HEK293T (cell line): Measurements from ENCODE around the gene NOX3.
"Not testable (repeated sequence)": the region's sequence is repeated elsewhere in the genome, so short reads cannot be mapped to it uniquely, and the experiment has no call there.

Experiments used
- CTCF ChIA-PET: fragments of 350-600 bp; formaldehyde crosslinking; extraction: SDS; loops from one replicate; lab custom pipeline; 2021; ENCODE audit warnings: antibody characterized with exemption, inconsistent platforms; lab: Yijun Ruan, JAX
- POLR2A ChIA-PET: fragments of 350-600 bp; formaldehyde crosslinking; extraction: SDS; loops from one replicate; lab custom pipeline; 2020; ENCODE audit warnings: antibody characterized with exemption, inconsistent platforms; lab: Yijun Ruan, JAX
- DNase-seq: peaks from one replicate; pipeline ENCODE4 v3.0.0; 2012; ENCODE audit warnings: mixed read lengths; ENCODE audit errors: extremely low spot score
- ARNT ChIP-seq: fragments of 450-650 bp; IDR thresholded peaks from 2 replicates; pipeline ENCODE4 v1.6.1; 2017; ENCODE audit warnings: mild to moderate bottlenecking
- BHLHE40 ChIP-seq: fragments of 450-650 bp; IDR thresholded peaks from 2 replicates; pipeline ENCODE4 v1.6.1; 2016; ENCODE audit warnings: mild to moderate bottlenecking, moderate library complexity, borderline replicate concordance
- CTBP1 ChIP-seq: fragments of 450-650 bp; IDR thresholded peaks from 2 replicates; pipeline ENCODE4 v1.6.1; 2016; ENCODE audit warnings: borderline replicate concordance
- ELF4 ChIP-seq: fragments of 450-650 bp; IDR thresholded peaks from 2 replicates; pipeline ENCODE4 v1.6.1; 2017; ENCODE audit warnings: antibody characterized with exemption
- FOXA1 ChIP-seq: fragments of 450-650 bp; IDR thresholded peaks from 2 replicates; pipeline ENCODE4 v1.6.1; 2016; ENCODE audit warnings: mild to moderate bottlenecking
- FOXK2 ChIP-seq: fragments of 450-650 bp; IDR thresholded peaks from 2 replicates; pipeline ENCODE4 v1.6.1; 2016; ENCODE audit warnings: mild to moderate bottlenecking
- FOXM1 ChIP-seq: fragments of 450-650 bp; IDR thresholded peaks from 2 replicates; pipeline ENCODE4 v1.6.1; 2017; ENCODE audit warnings: mild to moderate bottlenecking, borderline replicate concordance
- HDGF ChIP-seq: fragments of 450-650 bp; IDR thresholded peaks from 2 replicates; pipeline ENCODE4 v1.6.1; 2017; ENCODE audit warnings: antibody characterized with exemption, borderline replicate concordance
- L3MBTL2 ChIP-seq: fragments of 450-650 bp; conservative IDR thresholded peaks from 2 replicates; pipeline ENCODE4 v1.6.1; 2016; ENCODE audit warnings: mild to moderate bottlenecking
- LEF1 ChIP-seq: fragments of 450-650 bp; IDR thresholded peaks from 2 replicates; pipeline ENCODE4 v1.6.1; 2017; ENCODE audit warnings: mild to moderate bottlenecking, borderline replicate concordance
- NFRKB ChIP-seq: fragments of 450-650 bp; IDR thresholded peaks from 2 replicates; pipeline ENCODE4 v1.6.1; 2016; ENCODE audit warnings: mild to moderate bottlenecking, moderate library complexity
- PKNOX1 ChIP-seq: fragments of 450-650 bp; IDR thresholded peaks from 2 replicates; pipeline ENCODE4 v1.6.1; 2016
- SP1 ChIP-seq: fragments of 450-650 bp; IDR thresholded peaks from 2 replicates; pipeline ENCODE4 v1.6.1; 2017
- SUZ12 ChIP-seq: fragments of 450-650 bp; IDR thresholded peaks from 2 replicates; pipeline ENCODE4 v1.6.1; 2016; ENCODE audit warnings: mild to moderate bottlenecking
- TARDBP ChIP-seq: fragments of 450-650 bp; IDR thresholded peaks from 2 replicates; pipeline ENCODE4 v1.6.1; 2016
- ZNF384 ChIP-seq: fragments of 450-650 bp; IDR thresholded peaks from 2 replicates; pipeline ENCODE4 v1.6.1; 2016

NOX3 gene

GRCh38 chr6:155466539-155466938 is 10.9 kb upstream of the NOX3 start:
- CTCF ChIA-PET, result no interaction called here
- POLR2A ChIA-PET, result no interaction called here
- TF ChIP-seq HDGF, result no peak
- no peak for TF ChIP-seq BHLHE40
- no peak for TF ChIP-seq FOXK2
- no peak for TF ChIP-seq FOXM1
- no peak for TF ChIP-seq FOXA1
- TF ChIP-seq SP1, result no peak
- no peak for TF ChIP-seq PKNOX1
- no peak for TF ChIP-seq ELF4
- TF ChIP-seq SUZ12, result no peak
- no peak for TF ChIP-seq LEF1
- TF ChIP-seq CTBP1, result no peak
- no peak for TF ChIP-seq L3MBTL2
- TF ChIP-seq NFRKB, result no peak
- no peak for TF ChIP-seq ZNF384
- no peak for TF ChIP-seq ARNT
- no peak for TF ChIP-seq TARDBP
- no peak for DNase-seq

DNA sequence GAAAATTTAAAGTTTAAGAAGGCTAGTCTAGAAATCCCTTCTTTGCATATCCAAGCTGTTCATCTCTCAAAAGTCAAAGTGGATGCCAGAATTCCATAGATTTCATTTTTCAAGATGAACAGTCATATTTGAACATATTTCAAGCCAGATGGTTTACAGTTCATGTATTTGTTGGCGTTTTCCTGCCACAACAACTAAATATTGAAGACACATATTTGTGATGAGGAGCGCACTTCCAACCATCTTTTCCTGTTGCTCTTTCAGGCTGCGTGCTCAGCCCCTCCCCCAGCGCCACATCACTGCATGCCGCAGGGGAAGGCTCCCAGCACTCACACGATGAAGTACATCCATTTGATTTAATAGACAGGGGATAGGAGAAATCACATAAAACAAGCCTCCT is 5.9 kb upstream of the NOX3 start:
- DNase-seq, result no peak
- POLR2A ChIA-PET, result no interaction called here
- CTCF ChIA-PET, result no interaction called here

DNA sequence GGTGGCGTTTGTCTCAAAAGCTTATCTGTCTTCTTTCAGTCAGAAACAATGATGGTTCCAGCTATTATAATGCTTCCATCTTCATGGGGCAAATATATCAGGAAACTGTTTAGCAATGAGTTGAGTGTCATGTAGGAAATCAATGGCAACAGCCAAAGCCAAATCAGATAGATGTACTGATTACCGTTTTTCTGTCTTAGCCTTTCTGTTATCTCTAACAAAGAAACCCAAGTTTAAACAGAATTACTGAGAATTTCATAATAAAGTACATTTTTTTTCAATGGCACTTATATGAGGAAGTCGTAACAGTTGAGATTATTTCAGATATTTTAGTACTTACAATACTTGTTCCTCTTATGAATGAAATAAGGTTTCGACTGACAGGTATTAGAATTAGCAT is 1.2 kb downstream of the NOX3 start:
- CTCF ChIA-PET, result no interaction called here
- no peak for DNase-seq
- POLR2A ChIA-PET, result no interaction called here
- TF ChIP-seq TARDBP, result no peak

More for the DNA sequence above, 5.9 kb upstream of the NOX3 start:
- TF ChIP-seq BHLHE40, result no peak
- no peak for TF ChIP-seq PKNOX1
- TF ChIP-seq FOXM1, result no peak
- TF ChIP-seq FOXA1, result no peak
- TF ChIP-seq L3MBTL2, result no peak
- no peak for TF ChIP-seq SP1
- TF ChIP-seq FOXK2, result no peak
- TF ChIP-seq NFRKB, result no peak
- no peak for TF ChIP-seq LEF1
- TF ChIP-seq CTBP1, result no peak

DNA sequence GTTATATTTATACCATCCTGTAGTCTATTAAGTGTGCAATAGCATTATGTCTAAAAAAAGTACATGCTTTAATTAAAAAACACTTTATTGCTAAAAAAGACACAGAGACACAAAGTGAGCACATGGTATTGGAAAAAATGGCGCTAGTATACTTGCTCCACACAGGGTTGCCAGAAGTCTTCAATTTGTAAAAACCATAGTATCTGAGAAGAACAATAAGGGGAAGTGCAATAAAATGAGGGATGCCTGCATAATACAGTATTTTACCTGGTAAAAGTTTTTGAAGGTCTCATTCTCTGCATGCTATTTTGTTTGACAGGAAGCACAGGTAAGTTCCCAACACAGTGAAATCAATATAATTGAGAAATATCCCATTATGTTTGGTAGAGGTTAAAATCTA is 1.6 kb downstream of the NOX3 start:
- no peak for TF ChIP-seq SP1
- no peak for TF ChIP-seq CTBP1
- no peak for TF ChIP-seq FOXK2
- no peak for TF ChIP-seq ARNT
- no peak for TF ChIP-seq HDGF
- TF ChIP-seq FOXM1, result no peak
- no peak for TF ChIP-seq ZNF384
- no peak for TF ChIP-seq TARDBP
- POLR2A ChIA-PET, result no interaction called here
- DNase-seq, result no peak
- CTCF ChIA-PET, result no interaction called here

DNA sequence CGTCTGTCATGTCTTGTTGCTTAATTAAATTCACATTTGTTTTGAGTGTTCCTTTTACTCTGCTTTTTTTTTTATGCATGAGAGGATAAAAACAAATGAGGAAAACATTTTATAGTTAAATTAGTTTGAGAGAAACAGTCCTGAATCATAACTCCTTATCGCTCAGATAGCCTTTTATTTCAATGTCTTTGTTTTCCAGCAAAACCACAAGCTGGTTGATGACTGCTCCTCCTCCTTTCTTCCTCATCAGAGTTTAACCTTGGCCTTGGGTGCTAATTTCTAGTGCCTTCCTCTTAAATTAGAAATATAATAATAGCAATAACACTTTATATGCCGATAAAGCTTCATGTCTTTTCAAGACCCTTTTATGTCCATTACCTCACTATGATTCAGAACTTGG is 3.1 kb downstream of the NOX3 start:
- ChIA-PET CTCF (no interaction called here), POLR2A (no interaction called here)
- DNase-seq, result no peak
- no peak for TF ChIP-seq ELF4

- CTCF ChIA-PET, DNase-seq, POLR2A ChIA-PET: not testable (repeated sequence)
Measured at GRCh38 chr6:155451530-155451929, 4.1 kb downstream of the NOX3 start.

DNA sequence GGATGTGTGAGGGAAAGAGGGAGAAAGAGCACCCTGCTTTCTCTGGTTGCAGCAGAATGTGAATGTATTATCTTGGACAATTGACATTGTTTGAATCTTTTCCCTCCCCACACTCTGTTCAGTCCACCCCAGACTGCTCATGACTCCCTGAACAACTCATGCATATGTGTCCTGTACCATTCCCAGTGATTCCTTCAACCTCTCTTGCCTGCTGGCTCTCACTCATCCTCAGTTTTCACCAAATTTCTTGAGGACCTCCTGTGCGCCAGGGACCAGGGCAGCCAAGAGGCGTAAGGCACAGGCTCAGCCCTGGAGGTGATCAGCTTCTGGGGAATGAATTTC is 5.4 kb downstream of the NOX3 start:
- TF ChIP-seq PKNOX1, result no peak
- TF ChIP-seq L3MBTL2, result no peak
- TF ChIP-seq HDGF, result no peak
- TF ChIP-seq LEF1, result no peak
- TF ChIP-seq FOXM1, result no peak
- no peak for TF ChIP-seq CTBP1
- no peak for TF ChIP-seq ARNT
- no peak for TF ChIP-seq ELF4
- no peak for TF ChIP-seq NFRKB
- TF ChIP-seq BHLHE40, result no peak
- TF ChIP-seq TARDBP, result no peak
- TF ChIP-seq SP1, result no peak
- no peak for TF ChIP-seq ZNF384
- TF ChIP-seq FOXK2, result no peak
- no peak for TF ChIP-seq FOXA1
- TF ChIP-seq SUZ12, result no peak
- CTCF ChIA-PET, result no interaction called here
- POLR2A ChIA-PET, result no interaction called here
- no peak for DNase-seq
